SK-N-SH (cell line): ENCODE results near the gene SLC30A2. TPM values are rescaled to one million over a fixed set of nuclear protein-coding genes. Genes with fewer than 3 reads are reported as not detected.

Source experiments
- CTCF ChIA-PET: fragments of 300-600, 350-600 bp; formaldehyde crosslinking; extraction: SDS; loops from one replicate; lab custom pipeline; 2021; lab: Yijun Ruan, JAX
- POLR2A ChIA-PET: fragments of 350-600 bp; sonication (Branson Sonifier 250); formaldehyde crosslinking; extraction: SDS; loops from one replicate; lab custom pipeline; 2020; ENCODE audit warnings: antibody characterized with exemption, inconsistent platforms; lab: Yijun Ruan, JAX
- DNase-seq: peaks from one replicate; pipeline ENCODE4 v3.0.0; 2012
- H2AFZ ChIP-seq: fragments of 200-600 bp; sonication (generic); 2 replicates; pipeline ENCODE4 v1.8.1; 2016; ENCODE audit warnings: antibody characterized with exemption, mild to moderate bottlenecking, low read depth
- H3F3A ChIP-seq: fragments of 200-600 bp; sonication (generic); replicated peaks from 2 replicates; pipeline ENCODE3; 2016; ENCODE audit warnings: antibody characterized with exemption, mild to moderate bottlenecking; ENCODE audit not compliant: insufficient read depth
- H3K27ac ChIP-seq, 2 experiments: fragments of 200-500 bp in 1 of 2; fragments of 200-600 bp in 1 of 2; sonication (Bioruptor generic) in 1 of 2; sonication (generic), shearing (Covaris generic) in 1 of 2; 2 replicates each; pipeline versions ENCODE4 v1.5.1 to v1.6.1; 2014 to 2016; ENCODE audit warnings: low read depth in 2 of 2, inconsistent platforms in 1 of 2, low read length in 1 of 2, mild to moderate bottlenecking in 1 of 2, mixed read lengths in 1 of 2
- H3K27me3 ChIP-seq: fragments of 200-600 bp; sonication (generic), shearing (Covaris generic); 2 replicates; pipeline ENCODE4 v1.6.1; 2016; ENCODE audit warnings: mixed run types; ENCODE audit not compliant: insufficient read depth
- H3K36me3 ChIP-seq, 2 experiments: fragments of 200-500 bp in 1 of 2; fragments of 200-600 bp in 1 of 2; sonication (Bioruptor generic) in 1 of 2; sonication (generic) in 1 of 2; replicated peaks in 1 of 2; 2 replicates each; pipeline versions ENCODE3 to v1.5.1; 2014 to 2016; ENCODE audit warnings: low read length in 1 of 2, mild to moderate bottlenecking in 1 of 2; ENCODE audit not compliant: insufficient read depth in 2 of 2, control insufficient read depth in 1 of 2
- H3K4me1 ChIP-seq, 2 experiments: fragments of 200-500 bp in 1 of 2; fragments of 200-600 bp in 1 of 2; sonication (Bioruptor generic) in 1 of 2; sonication (generic), shearing (Covaris generic) in 1 of 2; 2 replicates each; pipeline versions ENCODE4 v1.5.1 to v1.6.1; 2014 to 2016; ENCODE audit warnings: low read depth in 1 of 2, low read length in 1 of 2, mixed run types in 1 of 2; ENCODE audit not compliant: insufficient read depth in 2 of 2, control insufficient read depth in 1 of 2
- H3K4me2 ChIP-seq: fragments of 200-600 bp; sonication (generic), shearing (Covaris generic); 2 replicates; pipeline ENCODE4 v1.6.1; 2017; ENCODE audit warnings: mixed run types
- H3K4me3 ChIP-seq, 2 experiments: fragments of 200-500 bp in 1 of 2; fragments of 200-600 bp in 1 of 2; sonication (Bioruptor generic) in 1 of 2; sonication (generic), shearing (Covaris generic) in 1 of 2; 2 replicates each; pipeline versions ENCODE4 v1.5.1 to v1.8.1; 2014 to 2016; ENCODE audit warnings: low read depth in 2 of 2, inconsistent platforms in 1 of 2, low read length in 1 of 2, mild to moderate bottlenecking in 1 of 2, mixed read lengths in 1 of 2, moderate library complexity in 1 of 2
- H3K79me2 ChIP-seq: fragments of 200-600 bp; sonication (generic); 2 replicates; pipeline ENCODE4 v1.8.1; 2017; ENCODE audit warnings: mild to moderate bottlenecking; ENCODE audit not compliant: insufficient read depth
- H3K9ac ChIP-seq: fragments of 200-600 bp; sonication (generic); 2 replicates; pipeline ENCODE4 v1.6.1; 2017; ENCODE audit warnings: mixed run types
- H3K9me2 ChIP-seq: fragments of 200-600 bp; sonication (generic); 2 replicates; pipeline ENCODE4 v1.6.1; 2017; ENCODE audit warnings: mixed run types
- H3K9me3 ChIP-seq: fragments of 200-600 bp; sonication (generic); 2 replicates; pipeline ENCODE4 v1.6.1; 2017; ENCODE audit warnings: mixed run types, mild to moderate bottlenecking, moderate library complexity
- H4K20me1 ChIP-seq: fragments of 200-600 bp; sonication (generic); 2 replicates; pipeline ENCODE4 v1.6.1; 2017; ENCODE audit warnings: mild to moderate bottlenecking, mixed run types; ENCODE audit not compliant: insufficient read depth
- CHD2 ChIP-seq: fragments of 150-350 bp; IDR thresholded peaks from 2 replicates; pipeline ENCODE4 v1.6.1; 2018; ENCODE audit warnings: low read length; ENCODE audit not compliant: partially characterized antibody
- EP300 ChIP-seq, 2 experiments: IDR thresholded peaks; 2 replicates each; pipeline versions ENCODE4 v1.4.0 to v1.6.1; 2012; ENCODE audit warnings: borderline replicate concordance in 1 of 2, low read depth in 1 of 2, low read length in 1 of 2
- FOXJ3 ChIP-seq: sonication (generic); formaldehyde crosslinking; IDR thresholded peaks from 2 replicates; pipeline ENCODE4 v1.5.1; 2020; ENCODE audit warnings: mild to moderate bottlenecking, missing genetic modification reagents
- FOXM1 ChIP-seq: IDR thresholded peaks from 2 replicates; pipeline ENCODE4 v1.4.0; 2012; ENCODE audit warnings: low read depth, mild to moderate bottlenecking
- GATA2 ChIP-seq: sonication (generic); formaldehyde crosslinking; IDR thresholded peaks from 2 replicates; pipeline ENCODE4 v1.5.0; 2020; ENCODE audit warnings: mild to moderate bottlenecking, missing genetic modification reagents
- MXI1 ChIP-seq: IDR thresholded peaks from 2 replicates; pipeline ENCODE4 v1.6.1; 2012; ENCODE audit warnings: mild to moderate bottlenecking, low read depth, low read length, improper control_type of control experiment
- NFIC ChIP-seq: IDR thresholded peaks from 2 replicates; pipeline ENCODE4 v1.4.0; 2012; ENCODE audit warnings: borderline replicate concordance
- NRF1 ChIP-seq: IDR thresholded peaks from 2 replicates; pipeline ENCODE4 v1.6.1; 2012; ENCODE audit warnings: low read depth, mild to moderate bottlenecking, low read length
- POLR2AphosphoS5 ChIP-seq: IDR thresholded peaks from 2 replicates; pipeline ENCODE4 v1.6.1; 2012; ENCODE audit warnings: low read depth, low read length
- RAD21 ChIP-seq: IDR thresholded peaks from 2 replicates; pipeline ENCODE4 v1.6.1; 2012; ENCODE audit warnings: mild to moderate bottlenecking, low read length
- RFX5 ChIP-seq: IDR thresholded peaks from 2 replicates; pipeline ENCODE4 v1.6.1; 2012; ENCODE audit warnings: mild to moderate bottlenecking, improper control_type of control experiment, low read length
- SIN3A ChIP-seq: IDR thresholded peaks from 2 replicates; pipeline ENCODE4 v1.6.1; 2012; ENCODE audit warnings: low read depth, mild to moderate bottlenecking, low read length, moderate library complexity, borderline replicate concordance
- TAF1 ChIP-seq: IDR thresholded peaks from 2 replicates; pipeline ENCODE4 v1.6.1; 2012; ENCODE audit warnings: low read depth, mild to moderate bottlenecking, low read length, moderate library complexity, borderline replicate concordance
- TEAD4 ChIP-seq: IDR thresholded peaks from 2 replicates; pipeline ENCODE4 v1.4.0; 2012; ENCODE audit warnings: mild to moderate bottlenecking, borderline replicate concordance; ENCODE audit not compliant: insufficient read depth
- WGBS: methylation state at CpG from one replicate; pipeline ENCODE4 v1.1.6; 2017; ENCODE audit warnings: low lambda C conversion rate; 5-methylcytosine and 5-hydroxymethylcytosine counted together
- polyA plus RNA-seq, 3 experiments: library from polyadenylated mRNA; depleted of rRNA; stranded (reverse); fragments of >200 nt; gene quantifications; 2 replicates each; pipeline ENCODE4 v1.2.3, GENCODE V29; 2012
- TF ChIP-seq, protein P1 (sequence below): fragments of 150-350 bp; IDR thresholded peaks from 2 replicates; pipeline ENCODE4 v1.6.1; 2017; ENCODE audit warnings: antibody characterized with exemption, low read length, low read depth, borderline replicate concordance
- TF ChIP-seq, protein P2 (sequence below): IDR thresholded peaks from 2 replicates; pipeline ENCODE4; 2012
- TF ChIP-seq, protein P3 (sequence below): fragments of 200-600 bp; sonication (generic); IDR thresholded peaks from 2 replicates; pipeline ENCODE4 v1.6.1; 2017; ENCODE audit warnings: antibody characterized with exemption, mild to moderate bottlenecking, moderate library complexity
- TF ChIP-seq, protein P4 (sequence below): fragments of 150-350 bp; IDR thresholded peaks from 2 replicates; pipeline ENCODE4 v1.6.1; 2016; ENCODE audit warnings: mild to moderate bottlenecking, low read depth, low read length
- TF ChIP-seq, protein P5 (sequence below): IDR thresholded peaks from 2 replicates; pipeline ENCODE4 v1.4.0; 2012; ENCODE audit warnings: low read depth, borderline replicate concordance
- TF ChIP-seq, protein P6 (sequence below): IDR thresholded peaks from 2 replicates; pipeline ENCODE4 v1.4.0; 2012; ENCODE audit warnings: low read depth, borderline replicate concordance

The SLC30A2 gene
- polyA plus RNA-seq, 1 of the 3 experiments (the other 2 are of a cell fraction): not detected

DNA sequence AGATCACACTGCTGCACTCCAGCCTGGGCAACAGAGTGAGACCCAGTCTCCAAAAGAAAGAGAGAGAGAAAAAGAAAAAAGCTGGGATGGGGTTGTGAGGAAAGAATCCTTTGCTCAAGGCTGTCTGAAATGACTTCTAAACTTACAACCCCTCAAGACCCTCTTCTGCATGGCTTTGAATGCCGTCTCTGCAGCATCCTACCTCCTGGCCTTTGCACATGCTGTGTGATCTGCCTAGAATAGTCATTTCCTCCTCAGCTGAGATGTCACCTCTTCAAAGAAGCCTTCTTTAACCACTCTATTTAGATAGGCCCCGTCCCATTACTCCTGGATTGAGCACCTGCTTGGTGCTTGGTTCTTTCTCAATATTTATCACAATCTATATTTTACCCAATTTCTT lies 38.9 kb upstream of the SLC30A2 start (continued):
- TF ChIP-seq, protein P1, sequence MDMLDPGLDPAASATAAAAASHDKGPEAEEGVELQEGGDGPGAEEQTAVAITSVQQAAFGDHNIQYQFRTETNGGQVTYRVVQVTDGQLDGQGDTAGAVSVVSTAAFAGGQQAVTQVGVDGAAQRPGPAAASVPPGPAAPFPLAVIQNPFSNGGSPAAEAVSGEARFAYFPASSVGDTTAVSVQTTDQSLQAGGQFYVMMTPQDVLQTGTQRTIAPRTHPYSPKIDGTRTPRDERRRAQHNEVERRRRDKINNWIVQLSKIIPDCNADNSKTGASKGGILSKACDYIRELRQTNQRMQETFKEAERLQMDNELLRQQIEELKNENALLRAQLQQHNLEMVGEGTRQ: no peak
- TF ChIP-seq TAF1 (no peak), EP300 (IDR thresholded peaks at IDR 0.05; ENCODE audit: borderline replicate concordance in 1 of 2, low read depth in 1 of 2, low read length in 1 of 2) (no peak)
- TF ChIP-seq, protein P2, sequence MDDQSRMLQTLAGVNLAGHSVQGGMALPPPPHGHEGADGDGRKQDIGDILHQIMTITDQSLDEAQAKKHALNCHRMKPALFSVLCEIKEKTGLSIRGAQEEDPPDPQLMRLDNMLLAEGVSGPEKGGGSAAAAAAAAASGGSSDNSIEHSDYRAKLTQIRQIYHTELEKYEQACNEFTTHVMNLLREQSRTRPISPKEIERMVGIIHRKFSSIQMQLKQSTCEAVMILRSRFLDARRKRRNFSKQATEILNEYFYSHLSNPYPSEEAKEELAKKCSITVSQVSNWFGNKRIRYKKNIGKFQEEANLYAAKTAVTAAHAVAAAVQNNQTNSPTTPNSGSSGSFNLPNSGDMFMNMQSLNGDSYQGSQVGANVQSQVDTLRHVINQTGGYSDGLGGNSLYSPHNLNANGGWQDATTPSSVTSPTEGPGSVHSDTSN: no peak
- TF ChIP-seq, protein P3, sequence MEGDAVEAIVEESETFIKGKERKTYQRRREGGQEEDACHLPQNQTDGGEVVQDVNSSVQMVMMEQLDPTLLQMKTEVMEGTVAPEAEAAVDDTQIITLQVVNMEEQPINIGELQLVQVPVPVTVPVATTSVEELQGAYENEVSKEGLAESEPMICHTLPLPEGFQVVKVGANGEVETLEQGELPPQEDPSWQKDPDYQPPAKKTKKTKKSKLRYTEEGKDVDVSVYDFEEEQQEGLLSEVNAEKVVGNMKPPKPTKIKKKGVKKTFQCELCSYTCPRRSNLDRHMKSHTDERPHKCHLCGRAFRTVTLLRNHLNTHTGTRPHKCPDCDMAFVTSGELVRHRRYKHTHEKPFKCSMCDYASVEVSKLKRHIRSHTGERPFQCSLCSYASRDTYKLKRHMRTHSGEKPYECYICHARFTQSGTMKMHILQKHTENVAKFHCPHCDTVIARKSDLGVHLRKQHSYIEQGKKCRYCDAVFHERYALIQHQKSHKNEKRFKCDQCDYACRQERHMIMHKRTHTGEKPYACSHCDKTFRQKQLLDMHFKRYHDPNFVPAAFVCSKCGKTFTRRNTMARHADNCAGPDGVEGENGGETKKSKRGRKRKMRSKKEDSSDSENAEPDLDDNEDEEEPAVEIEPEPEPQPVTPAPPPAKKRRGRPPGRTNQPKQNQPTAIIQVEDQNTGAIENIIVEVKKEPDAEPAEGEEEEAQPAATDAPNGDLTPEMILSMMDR: no peak
- TF ChIP-seq, all 33 proteins: peak for 0

DNA sequence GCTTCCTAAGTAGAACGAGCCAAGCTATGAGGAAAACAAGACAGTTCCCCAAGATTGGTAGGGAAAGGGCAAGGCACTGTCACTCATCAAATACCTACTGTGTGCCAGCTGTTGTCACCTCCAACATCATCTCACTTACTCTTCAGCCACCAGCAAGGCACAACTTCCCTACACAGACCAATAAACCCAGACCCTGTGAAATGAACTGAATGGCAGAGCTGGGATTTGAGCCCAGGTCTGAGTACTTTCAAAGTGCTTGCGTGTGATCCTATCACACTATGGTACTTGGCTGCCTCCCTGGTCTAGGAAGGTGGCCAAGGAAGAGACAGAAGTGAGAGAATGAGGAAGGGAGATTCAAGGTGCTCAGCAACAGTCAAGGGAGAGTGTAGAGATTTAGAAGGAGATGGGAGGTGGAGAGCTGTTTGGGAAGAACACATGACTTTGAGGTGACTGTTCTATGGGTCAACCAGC lies 38.2 kb upstream of the SLC30A2 start:
- Histone ChIP-seq H3K9me2 (no peaks in the 10 kb centered on the region), H3K4me3 (no peak overlapping the region), H3K79me2 (no peaks in the 10 kb centered on the region), H3K9me3 (no peaks in the 10 kb centered on the region), H3K4me2 (no peak overlapping the region), H3K4me1 (no peaks in the 10 kb centered on the region), H3K9ac (no peak overlapping the region), H3K36me3 (no peaks in the 10 kb centered on the region), H3K27me3 (peaks cover 13% of the 10 kb centered on the region), H3K27ac (no peak overlapping the region), H4K20me1 (no peaks in the 10 kb centered on the region), H2AFZ (no peak overlapping the region), H3F3A (no peaks in the 10 kb centered on the region)
- DNase-seq: no peak
- no peak for TF ChIP-seq TEAD4
- TF ChIP-seq GATA2 (CRISPR knock-in tag): no peak
- TF ChIP-seq RFX5: no peak
- no peak for TF ChIP-seq FOXJ3 (CRISPR knock-in tag)
- no peak for TF ChIP-seq CHD2
- no peak for TF ChIP-seq RAD21
- TF ChIP-seq SIN3A: no peak
- no peak for TF ChIP-seq MXI1
- TF ChIP-seq, protein P4, sequence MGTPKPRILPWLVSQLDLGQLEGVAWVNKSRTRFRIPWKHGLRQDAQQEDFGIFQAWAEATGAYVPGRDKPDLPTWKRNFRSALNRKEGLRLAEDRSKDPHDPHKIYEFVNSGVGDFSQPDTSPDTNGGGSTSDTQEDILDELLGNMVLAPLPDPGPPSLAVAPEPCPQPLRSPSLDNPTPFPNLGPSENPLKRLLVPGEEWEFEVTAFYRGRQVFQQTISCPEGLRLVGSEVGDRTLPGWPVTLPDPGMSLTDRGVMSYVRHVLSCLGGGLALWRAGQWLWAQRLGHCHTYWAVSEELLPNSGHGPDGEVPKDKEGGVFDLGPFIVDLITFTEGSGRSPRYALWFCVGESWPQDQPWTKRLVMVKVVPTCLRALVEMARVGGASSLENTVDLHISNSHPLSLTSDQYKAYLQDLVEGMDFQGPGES: no peak
- TF ChIP-seq FOXM1: no peak
- TF ChIP-seq, protein P5, sequence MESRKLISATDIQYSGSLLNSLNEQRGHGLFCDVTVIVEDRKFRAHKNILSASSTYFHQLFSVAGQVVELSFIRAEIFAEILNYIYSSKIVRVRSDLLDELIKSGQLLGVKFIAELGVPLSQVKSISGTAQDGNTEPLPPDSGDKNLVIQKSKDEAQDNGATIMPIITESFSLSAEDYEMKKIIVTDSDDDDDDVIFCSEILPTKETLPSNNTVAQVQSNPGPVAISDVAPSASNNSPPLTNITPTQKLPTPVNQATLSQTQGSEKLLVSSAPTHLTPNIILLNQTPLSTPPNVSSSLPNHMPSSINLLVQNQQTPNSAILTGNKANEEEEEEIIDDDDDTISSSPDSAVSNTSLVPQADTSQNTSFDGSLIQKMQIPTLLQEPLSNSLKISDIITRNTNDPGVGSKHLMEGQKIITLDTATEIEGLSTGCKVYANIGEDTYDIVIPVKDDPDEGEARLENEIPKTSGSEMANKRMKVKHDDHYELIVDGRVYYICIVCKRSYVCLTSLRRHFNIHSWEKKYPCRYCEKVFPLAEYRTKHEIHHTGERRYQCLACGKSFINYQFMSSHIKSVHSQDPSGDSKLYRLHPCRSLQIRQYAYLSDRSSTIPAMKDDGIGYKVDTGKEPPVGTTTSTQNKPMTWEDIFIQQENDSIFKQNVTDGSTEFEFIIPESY: no peak
- TF ChIP-seq, protein P6, sequence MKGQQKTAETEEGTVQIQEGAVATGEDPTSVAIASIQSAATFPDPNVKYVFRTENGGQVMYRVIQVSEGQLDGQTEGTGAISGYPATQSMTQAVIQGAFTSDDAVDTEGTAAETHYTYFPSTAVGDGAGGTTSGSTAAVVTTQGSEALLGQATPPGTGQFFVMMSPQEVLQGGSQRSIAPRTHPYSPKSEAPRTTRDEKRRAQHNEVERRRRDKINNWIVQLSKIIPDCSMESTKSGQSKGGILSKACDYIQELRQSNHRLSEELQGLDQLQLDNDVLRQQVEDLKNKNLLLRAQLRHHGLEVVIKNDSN: no peak
- TF ChIP-seq EP300 (IDR thresholded peaks at IDR 0.05; ENCODE audit: borderline replicate concordance in 1 of 2, low read depth in 1 of 2, low read length in 1 of 2): no peak
- no peak for TF ChIP-seq NFIC
- TF ChIP-seq POLR2AphosphoS5: no peak
- no peak for TF ChIP-seq NRF1
- CTCF ChIA-PET: interaction anchor here (1.0 to 2.1 kb wide), 5 partner anchors 18 to 61 kb away, joined by 3 to 7 read pairs (median 4); no protein-coding TSS in a partner anchor
- POLR2A ChIA-PET: no interaction called here
- 27% methylated on average over 2 of the region's 2 CpGs for WGBS
